Measurements from ENCODE around the gene ZFP36L2.
"Not testable (repeated sequence)": the region's sequence is repeated elsewhere in the genome, so short reads cannot be mapped to it uniquely, and the experiment has no call there.

The ZFP36L2 gene

DNA sequence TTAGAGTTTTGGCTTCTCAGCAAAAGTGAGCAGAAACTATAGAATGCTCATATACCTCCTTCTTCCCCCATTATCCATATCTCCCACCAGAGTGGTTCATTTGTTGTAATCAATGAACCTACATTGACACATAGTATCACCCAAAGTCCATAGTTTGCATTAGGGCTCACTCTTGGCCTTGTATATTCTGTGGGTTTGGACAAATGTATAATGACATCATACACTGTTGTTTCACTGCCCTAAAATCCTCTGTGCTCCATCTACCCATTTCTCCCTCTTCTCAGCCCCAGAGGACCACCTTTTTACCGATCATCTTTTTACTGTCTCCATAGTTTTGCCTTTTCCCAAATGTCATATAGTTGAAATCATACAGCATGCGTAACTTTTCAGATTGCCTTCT lies 24.1 kb downstream of the ZFP36L2 start:
- DNase-seq, result no peak

DNA sequence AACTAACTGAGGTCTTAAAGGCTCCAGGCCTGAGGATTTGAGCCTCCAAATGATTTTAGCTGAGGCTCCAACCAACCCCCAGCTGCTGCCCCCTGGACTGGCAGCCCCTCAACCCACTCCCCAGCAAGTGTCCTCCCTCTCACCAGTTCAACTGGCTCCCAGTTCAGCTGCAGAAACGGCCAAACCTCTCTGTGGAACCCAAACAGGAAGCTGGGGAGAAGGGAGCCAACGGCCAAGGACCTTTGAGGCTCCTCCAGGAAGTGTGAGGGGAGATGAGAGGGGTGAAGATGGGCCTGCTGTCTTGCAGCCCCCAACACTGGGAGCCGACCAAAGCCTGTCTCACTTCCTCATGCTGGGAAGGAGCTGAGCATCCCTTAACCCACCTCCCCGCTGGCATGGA lies 24.9 kb downstream of the ZFP36L2 start:
- no peak for DNase-seq

DNA sequence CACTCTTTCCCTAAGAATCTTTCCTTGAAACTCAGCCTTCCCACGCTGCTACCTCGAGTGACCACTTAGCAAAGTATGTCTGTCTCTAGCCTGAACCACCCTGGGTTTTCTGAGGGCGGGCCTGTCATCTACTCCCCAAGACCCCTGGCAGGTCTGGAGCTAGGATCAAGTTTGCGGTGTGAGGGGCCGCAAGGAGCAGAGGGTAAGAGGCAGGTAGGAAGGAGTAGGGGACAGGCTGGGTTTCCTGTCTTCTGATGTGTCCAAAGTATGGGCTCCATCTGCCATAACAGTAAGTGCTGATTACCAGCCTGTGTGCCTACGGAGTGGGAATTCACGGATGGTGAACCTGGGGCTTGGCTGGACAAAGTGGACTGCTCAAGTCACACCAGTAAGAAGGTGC lies 25.4 kb downstream of the ZFP36L2 start:
- DNase-seq, result no peak

DNA sequence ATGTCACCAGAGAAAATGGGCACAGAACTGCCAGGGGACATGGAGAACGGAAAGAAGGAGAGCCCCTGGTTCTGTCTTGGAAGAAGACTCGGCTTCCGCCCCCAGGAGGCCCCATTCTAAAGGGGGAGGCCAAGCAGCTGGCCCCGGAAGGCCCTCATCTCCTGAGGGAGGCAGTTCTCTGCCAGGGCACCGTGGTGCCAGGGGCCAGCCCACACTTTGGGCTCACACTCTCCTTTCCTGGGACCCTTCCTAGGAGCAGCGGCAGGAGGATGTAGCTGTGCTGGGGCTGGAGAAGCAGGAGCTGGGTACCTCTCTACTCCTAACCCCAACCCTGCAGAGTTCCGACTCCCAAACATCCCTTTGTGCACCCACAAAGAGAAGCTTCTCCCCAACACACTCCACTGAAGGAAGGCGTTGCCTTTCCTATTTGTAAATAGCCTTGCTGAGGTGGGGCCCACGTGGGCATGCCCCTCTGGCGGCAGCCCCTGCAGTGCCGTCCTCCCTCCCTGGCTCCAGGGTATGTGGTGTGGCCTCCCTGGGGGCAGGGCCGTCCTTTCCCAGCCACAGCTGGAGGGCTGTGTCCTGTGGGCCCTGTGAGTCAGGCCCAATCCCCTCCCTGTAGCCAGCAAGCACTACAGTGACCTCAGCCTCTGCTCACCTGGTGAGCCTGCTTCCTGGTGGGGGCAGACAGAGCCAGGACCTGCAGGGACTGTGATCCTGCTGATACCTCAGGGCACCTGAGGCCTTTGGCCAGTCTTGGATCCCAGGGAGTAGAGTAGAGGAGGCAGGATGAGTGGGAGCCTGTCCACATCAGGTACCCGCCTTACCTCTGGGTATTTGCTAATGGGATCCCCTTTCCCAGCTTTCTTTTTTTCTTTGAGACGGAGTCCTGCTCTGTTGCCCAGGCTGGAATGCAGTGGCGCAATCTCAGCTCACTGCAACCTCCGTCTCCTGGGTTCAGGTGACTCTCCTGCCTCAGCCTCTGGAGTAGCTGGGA lies 26.6 kb downstream of the ZFP36L2 start:
- DNase-seq, result no peak

DNA sequence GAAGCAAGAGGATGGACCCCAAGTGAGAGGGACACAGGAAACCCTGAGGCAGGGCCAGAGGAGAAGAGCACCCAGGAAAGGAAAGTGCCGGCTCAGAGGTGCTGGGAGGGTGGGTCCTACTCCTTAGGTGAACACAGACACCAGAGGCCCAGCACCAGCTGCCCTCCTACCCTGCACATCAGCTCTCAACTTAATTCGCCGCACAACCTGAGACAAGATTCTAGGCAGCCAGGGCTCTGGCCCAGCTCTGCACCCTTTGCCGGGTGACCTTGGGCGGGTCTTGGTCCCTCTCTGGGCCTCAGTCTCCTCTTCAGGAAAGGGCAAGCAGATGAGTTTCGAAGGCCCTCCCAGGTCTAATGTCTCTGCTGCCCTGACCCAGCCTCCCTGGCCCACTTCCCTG lies 28.1 kb downstream of the ZFP36L2 start:
- DNase-seq, result no peak

DNA sequence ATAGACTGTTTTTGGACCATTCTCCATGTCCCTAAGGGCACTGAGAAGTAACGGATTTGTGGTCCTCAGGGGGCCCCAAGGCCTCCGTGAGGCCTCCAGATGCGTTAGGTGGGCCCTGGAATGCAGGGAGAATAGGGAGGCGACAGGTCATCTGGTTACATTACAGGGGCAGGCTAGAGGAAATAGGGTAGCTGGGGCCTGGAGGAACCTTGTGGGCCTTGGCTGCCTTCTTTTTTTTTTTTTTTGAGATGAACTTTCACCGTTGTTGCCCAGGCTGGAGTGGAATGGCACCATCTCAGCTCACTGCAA lies 28.9 kb downstream of the ZFP36L2 start:
- DNase-seq, result no peak

DNA sequence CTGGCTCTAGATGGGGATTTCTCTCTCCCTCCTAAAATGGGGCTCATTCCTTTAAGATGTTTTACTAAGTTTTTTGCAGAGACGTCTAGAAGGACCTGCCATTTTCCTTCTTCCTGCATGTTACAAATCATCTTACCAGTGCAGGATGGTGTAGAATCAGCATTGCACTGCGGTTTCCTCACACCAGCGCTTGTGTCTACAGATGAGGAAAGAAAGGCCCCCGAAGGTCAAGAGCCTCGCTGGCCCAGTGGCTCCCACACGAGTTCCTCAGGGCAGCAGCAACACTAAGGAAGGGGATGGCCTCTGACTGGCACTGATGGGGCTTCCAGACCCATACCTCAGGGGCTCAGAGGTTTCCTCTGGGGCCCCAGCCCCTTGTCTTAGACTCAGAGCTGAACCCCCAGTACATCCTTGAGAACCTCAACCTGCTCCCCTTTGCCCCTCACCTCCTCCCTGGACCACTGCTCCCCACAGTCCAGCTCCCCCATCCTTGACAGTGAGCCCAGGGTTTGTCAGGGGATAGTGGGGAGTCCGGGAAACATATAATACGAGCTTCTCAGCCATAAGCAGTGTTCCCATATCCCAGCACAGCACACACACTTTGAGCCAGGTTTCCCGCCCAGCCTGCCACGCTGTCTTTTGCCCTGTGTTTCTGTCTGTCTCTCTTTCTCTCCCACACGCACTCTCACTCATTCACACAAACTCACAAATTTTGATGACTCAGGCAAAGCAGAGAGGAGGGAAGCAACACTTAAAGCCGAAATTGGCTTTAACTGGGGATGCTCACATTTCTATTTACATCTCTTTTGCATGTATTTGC lies 29.4 kb downstream of the ZFP36L2 start:
- no peak for DNase-seq

DNA sequence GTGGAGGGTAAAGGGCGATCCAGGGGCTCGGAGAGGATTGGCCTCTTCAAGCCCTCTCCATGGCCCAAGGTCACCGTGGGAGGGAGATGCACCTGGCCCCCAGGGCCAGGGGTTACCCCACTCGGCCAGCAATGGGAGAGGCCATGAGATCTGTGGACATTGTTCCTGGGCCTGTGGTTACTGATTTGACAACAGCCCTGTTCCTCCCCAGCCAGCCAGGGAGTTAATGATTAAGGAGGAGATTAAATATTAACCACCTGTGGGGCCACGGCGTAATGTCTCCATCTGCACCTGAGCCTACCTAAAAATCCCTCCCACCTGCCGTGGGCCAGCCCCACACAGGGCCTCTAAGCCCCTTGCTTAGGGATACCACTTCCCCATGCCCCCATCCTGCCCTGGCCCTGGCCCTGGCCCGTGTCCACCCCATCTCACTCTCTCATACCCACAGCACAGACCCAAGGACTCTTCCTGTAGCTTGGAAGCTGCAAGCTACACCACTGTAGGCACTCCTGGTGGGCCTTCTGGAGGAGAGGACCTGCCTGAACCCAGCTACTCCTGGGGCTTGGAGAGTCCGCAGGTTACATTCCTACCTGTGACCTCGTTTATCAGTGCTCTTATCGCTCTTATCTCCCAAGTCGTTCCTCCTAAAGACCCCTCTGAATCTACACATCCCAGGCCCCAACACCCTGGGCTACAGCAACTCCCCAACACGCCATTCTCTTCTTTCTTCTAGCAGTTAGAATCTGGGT lies 32.1 kb downstream of the ZFP36L2 start:
- DNase-seq, result no peak

DNA sequence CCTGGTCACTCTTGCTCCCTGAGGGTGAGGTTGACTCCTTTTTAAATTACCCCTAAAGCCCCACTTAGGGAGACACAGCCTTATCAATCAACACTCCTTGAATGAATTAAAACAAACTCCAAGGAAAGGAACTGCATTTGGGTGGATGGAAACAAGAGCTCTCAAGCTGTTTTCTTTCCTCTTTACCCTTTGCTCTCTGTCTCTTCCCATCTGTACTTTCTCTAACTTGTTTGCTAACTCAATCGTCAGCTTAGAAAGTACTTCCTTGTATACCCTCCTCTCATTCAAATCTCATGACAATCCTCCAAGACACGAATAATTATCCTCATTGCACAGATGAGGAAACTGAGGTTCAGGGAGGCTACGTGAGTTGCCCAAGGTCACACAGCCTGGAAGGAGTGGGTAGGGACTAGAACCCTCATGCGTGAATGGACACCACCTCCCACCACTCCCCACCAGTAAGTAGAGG lies 32.7 kb downstream of the ZFP36L2 start:
- no peak for DNase-seq

DNA sequence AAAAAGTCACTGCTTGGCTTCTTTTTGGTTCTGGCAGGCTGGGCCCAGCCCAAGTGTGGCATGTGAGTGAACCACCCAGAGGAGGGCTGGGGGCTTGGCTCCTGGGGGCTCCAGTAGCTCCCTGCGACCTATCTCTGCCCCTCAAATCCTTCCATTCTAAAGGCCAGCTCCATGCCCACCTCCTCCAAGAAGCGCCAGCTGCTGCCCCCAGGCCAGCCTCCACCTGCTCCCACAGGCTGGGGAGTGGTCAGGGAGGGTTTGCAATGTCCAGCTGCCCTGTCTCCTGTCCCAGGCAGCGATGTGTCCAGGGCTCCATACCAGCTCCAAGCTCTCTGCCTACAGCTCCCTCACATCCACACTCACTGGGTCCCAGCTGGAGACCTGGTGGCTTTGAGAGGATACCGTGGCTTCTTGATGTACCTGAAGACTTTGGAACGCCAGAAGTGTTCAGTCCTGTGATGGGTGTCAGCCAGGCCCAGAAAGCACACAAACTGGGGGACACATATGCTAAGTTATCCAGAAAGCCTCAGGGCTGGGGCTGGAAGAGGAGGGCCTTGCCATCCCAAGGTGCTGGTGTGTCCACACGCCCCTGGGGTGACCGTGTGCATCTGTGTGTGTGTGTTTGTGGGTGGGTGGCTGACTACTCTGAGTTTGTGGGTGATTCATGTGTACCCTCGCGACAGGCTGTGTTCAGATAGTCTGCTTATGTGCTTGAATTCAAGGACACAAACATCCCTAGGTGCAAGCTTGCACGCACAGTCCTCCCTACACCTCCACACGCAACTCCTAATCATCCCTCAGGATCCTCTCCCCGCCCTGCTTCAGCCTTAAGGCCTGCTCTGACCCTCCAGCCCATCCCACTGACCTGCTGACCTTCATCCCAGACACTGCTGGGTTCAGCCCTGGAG lies 33.4 kb downstream of the ZFP36L2 start:
- DNase-seq, result no peak

DNA sequence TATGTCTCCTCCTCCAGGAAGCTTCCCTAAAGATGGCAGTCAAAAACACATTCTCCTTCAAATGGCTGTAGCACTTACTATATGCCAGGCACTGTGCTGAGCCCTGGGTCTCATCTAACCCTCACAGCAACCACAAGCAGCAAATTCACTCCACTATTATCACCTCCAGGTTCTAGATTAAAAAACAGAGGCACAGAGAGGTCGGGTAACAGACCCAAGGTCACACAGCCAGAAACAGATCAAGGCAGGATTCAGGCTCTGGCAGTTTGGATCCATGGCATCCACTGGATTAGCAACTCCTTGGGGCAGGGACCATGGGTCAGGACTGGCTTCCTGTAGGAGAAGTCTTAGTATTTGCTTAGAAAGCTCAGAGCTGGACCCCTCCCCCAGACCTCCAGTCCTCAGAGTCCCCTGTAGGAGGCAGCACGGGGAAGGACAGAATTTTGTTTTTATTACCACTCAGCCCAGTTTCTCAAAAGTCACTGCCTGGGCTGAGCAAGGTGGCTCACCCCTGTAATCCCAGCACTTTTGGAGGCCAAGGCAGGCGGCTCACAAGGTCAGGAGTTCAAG lies 34.4 kb downstream of the ZFP36L2 start:
- no peak for DNase-seq

DNA sequence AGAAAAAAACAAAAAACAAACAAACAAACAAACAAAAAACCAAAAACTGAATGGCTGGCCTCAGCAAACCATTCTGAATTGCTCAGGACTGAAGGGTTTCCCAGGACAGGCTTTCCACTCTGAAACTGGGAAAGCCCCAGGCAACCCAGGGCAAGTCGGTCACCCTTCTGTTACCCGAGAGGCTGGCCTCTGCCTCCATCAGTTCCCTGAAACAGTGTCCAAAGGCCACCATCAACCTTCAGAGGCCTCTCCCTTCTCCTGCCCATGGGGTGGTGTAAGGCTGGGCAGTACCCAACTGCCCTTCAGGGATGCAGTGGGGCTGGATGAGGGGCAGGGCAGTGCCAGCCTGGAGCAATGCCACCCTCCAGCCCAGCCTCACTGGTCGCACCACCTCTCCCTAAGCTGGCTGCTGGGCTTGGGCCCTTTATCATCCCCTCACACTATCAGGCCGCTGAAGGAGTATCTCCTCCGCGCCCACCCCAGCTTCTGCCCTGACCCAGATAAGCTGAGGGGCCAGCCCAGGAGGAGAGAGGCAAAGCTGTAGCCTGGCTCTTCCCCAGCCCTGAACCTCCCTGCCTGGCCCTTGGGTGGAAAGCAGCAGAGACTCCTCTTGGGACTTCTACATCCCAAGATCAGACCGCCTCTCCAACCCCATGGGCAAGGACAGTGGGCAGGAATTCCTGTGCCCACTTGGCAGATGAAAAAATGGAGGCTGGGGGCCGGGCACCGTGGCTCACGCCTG lies 35.9 kb downstream of the ZFP36L2 start:
- DNase-seq, result no peak

DNA sequence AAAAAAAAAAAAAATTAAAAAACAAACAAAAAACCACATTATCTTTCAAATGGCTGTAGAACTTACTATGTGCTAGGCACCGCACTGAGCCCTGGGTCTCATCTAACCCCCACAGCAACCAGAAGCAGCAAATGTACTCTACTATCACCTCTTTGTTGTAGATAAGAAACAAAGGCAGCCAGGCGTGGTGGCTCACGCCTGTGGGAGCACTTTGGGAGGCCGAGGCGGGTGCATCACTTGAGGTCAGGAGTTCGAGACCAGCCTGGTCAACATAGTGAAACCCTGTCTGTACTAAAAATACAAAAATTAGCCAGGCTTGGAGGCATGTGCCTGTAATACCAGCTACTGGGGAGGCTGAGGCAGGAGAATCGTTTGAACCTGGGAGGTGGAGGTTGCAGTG lies 36.5 kb downstream of the ZFP36L2 start:
- not testable (repeated sequence) for DNase-seq

DNA sequence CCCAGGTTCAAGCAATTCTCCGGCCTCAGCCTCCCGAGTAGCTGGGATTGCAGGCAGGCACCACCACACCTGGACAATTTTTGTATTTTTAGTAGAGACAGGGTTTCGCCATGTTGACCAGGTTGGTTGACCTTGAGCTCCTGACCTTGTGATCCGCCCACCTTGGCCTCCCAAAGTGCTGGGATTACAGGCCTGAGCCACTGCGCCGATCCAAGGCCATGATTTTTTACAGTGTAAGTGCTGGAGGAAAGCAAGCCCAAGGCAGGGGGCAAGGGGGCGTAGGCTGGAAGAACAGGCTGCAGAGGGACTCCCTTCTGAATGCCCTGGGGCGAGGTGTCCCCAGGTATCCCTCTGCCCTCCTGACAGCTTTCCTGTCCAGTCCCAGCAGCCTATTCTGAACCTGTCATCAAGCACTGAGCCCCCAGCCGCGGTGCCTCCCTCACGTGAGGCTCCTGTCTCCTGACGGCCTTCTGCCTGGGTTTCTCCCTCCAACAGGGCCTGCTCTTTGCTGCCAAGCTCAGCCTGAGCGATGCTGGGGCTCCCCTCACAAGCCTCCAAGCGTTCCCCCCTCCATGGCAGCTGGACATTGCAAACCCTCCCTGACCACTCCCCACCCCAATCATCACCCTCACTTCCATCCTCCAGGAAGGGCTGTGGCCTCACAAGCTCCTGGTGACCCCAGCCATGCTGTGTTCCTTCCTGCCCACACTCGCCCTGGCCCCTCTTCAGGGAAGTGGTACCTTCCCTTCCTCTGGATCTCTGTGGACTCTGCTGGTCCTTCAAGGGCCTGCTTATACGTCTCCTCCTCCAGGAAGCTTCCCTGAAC lies 37.6 kb downstream of the ZFP36L2 start:
- no peak for DNase-seq

DNA sequence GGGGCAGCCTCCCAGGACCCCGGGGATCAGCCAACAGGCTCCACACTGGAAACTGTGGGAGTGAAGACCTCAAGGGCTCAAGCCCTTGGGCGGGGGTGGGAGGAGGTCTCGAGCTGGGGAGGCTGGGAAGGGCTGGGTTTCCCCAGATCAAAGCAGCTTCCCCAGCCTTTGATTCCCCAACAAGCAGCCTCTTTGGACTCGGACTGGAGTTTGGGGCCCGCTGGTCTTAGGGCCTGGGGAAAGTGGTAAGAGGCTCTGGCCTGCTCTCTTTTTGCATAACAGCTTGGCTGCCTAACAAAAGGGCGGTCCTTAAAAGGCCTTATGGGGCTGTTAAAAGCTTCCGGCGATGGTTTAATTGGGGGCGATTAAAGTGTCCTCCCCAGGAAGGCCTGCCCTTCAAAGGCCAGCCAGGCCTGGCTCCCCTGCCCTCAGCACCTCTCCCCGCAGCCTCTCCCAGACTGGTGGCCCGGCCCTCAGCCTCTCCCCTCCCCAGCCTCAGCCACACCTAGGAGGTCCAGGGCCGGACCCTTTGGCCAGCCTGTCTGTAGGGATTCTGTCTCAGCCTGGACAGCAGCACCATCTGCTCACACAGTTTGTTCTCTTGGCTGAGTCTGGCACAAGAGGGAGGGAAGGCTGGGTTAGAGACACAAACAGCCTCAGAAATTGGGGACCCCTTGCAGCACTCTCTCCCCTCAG lies 39.6 kb downstream of the ZFP36L2 start:
- no peak for DNase-seq

DNA sequence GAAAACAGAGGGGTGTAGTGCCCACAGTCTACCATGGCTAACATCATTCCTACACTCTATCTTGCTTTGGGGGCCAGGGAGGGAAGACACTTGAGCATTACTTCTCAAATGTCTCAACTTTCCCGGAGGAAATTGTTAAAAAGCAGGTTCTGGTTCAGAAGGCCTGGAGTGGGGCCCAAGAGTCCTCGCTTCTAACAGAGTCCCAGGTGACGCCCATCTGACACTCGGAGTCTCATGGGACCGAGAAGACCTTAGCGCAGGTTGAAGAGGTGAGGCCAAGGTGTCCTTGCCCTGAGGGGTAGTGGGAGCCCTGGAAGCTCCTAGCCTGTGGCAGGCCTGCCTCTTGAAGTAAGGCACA lies 40.1 kb downstream of the ZFP36L2 start:
- no peak for DNase-seq

DNA sequence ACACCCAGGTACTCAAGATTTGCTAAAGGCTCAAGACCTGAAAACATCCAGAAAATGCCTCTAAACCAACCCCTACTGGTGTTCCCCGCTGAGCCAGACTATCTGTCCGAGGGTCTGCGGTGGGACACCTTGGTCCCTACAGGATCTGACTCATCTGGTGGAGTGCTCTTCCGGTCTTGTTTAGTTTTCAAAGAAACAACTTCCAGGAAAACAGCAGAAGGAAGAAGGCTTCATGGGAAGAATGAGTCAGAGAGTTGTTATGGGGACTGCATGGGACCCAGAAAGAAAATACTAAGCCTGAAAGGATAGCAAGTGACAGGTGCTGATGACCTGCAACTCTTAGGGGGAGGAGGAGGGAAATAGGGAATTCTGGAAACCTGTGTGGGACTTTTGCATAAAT lies 41.3 kb downstream of the ZFP36L2 start:
- no peak for DNase-seq

DNA sequence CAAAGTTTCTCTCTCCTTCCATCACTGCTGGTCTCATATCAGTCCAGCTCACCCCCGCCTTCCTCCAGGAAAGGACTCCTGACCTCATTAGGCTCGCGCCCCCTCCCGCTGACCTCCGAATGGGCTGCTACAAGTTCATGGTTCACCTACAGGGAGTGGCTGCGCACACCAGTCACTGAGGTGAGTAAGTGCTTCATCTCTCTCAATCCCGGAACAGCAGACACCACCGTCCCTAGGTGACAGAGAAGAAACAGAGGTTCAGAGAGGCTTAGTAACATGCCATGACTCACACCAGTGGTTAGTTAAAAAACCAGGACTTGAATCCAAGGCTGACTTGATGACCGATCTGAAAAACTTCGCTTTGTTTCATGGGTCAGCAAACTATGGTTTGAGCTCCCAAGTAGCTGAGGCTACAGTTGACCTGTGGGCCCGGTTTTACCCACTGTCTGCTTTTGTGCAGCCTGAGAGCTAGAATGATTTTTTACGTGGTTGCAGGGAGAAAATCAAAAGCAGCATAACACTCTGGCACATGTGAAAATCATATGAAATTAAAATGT lies 42.0 kb downstream of the ZFP36L2 start:
- no peak for DNase-seq

DNA sequence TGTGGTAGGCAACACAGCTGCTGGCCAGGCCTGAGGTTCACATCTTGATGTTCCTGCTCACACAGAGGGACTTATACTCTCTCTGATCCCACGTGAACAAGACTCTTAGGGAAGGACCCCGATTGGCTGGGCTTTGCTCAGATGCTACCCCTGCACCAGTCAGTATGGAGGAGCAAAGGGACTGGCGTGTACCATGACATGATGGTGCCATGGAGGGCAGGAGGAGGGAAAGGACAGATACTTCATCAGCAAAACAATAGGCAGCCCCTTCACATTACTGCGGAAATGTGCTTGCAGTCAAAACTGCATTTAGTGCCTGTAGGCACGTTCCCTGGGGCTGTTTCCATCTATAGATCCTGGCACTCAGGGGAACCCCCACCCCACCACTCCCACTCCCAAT lies 42.7 kb downstream of the ZFP36L2 start:
- DNase-seq, result no peak
